HFFc6 (cell line): Measurements from ENCODE around the gene MRPL44. TPM values are rescaled to one million over a fixed set of nuclear protein-coding genes. Genes with fewer than 3 reads are reported as not detected.

Source experiments
- DNase-seq: peaks from one replicate; pipeline ENCODE4 v3.0.0-alpha.2; 2018
- H3K27ac Mint-ChIP-seq: 2 replicates; pipeline ENCODE4 v1.8.0; 2020; ENCODE audit warnings: mild to moderate bottlenecking, mixed read lengths
- H3K27me3 Mint-ChIP-seq: 2 replicates; pipeline ENCODE4 v1.8.0; 2021; ENCODE audit warnings: mild to moderate bottlenecking, moderate library complexity, mixed read lengths; ENCODE audit not compliant: insufficient read depth
- H3K36me3 Mint-ChIP-seq: 2 replicates; pipeline ENCODE4 v1.8.0; 2021; ENCODE audit warnings: low read depth, mixed read lengths
- H3K4me1 Mint-ChIP-seq: 2 replicates; pipeline ENCODE4 v1.8.0; 2020; ENCODE audit warnings: low read depth, mixed read lengths
- H3K4me3 Mint-ChIP-seq: 2 replicates; pipeline ENCODE4 v1.8.0; 2020; ENCODE audit warnings: mild to moderate bottlenecking, moderate library complexity, mixed read lengths
- H3K9me3 Mint-ChIP-seq: 2 replicates; pipeline ENCODE4 v1.8.0; 2020; ENCODE audit warnings: mild to moderate bottlenecking, mixed read lengths
- total RNA-seq, 6 experiments: library from RNA; stranded (reverse); fragmentation: NEBNext Ultra II Directional; extraction: Animal tissue kit (Norgen Biotek cat#: 25700); gene quantifications; 2 replicates in 1 of 6; 3 replicates in 5 of 6; pipeline ENCODE4 v1.2.3, GENCODE V29; 2021
- TF ChIP-seq, protein P1 (sequence below): fragments of 200-600 bp; sonication (generic); IDR thresholded peaks from 2 replicates; pipeline ENCODE4 v1.5.0; 2021; ENCODE audit warnings: antibody characterized with exemption, mild to moderate bottlenecking

Gene MRPL44
- total RNA-seq, 6 experiments from 2014 or later, result 27.5 to 29.8 (median 28.6) TPM

DNA sequence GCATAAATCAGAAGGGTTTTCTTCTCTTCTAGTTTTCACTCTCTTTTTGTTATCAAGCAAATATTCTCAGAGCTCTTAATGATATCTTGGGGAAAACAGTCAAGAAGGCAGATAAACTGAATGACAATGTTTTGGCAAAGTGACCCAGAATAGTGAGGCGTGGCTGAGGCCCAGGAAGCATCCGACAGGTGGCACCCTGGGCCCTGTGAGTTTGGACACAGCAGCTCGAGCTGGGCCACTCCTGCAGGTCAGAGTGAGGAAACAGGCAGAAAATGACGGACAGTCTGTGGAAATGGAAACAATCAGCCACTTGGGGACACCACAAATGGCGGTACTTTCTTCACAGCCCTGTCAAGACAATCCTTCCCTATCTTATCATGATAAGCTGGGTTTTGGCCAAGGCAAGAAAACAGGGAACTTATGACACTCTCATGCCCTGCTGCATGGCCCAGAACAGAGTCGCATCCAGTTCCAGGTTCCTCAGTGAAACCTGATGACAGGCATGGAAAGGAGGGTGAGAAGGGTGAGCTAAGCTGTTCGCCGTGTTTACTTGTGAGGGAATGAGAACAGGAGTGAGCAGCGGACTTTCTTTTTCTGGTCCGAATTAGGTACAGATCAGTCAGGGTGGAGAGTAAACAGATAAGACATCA lies 32.1 kb downstream of the MRPL44 start:
- Mint-ChIP-seq H3K27me3 (peaks cover 2% of the 10 kb centered on the region; the same call in 1 of the 2 replicates), H3K4me3 (no peak overlapping the region), H3K27ac (no peak overlapping the region), H3K4me1 (peaks cover 7% of the 10 kb centered on the region), H3K9me3 (no peaks in the 10 kb centered on the region), H3K36me3 (peaks cover 5% of the 10 kb centered on the region)
- no peak for DNase-seq
- TF ChIP-seq, protein P1, sequence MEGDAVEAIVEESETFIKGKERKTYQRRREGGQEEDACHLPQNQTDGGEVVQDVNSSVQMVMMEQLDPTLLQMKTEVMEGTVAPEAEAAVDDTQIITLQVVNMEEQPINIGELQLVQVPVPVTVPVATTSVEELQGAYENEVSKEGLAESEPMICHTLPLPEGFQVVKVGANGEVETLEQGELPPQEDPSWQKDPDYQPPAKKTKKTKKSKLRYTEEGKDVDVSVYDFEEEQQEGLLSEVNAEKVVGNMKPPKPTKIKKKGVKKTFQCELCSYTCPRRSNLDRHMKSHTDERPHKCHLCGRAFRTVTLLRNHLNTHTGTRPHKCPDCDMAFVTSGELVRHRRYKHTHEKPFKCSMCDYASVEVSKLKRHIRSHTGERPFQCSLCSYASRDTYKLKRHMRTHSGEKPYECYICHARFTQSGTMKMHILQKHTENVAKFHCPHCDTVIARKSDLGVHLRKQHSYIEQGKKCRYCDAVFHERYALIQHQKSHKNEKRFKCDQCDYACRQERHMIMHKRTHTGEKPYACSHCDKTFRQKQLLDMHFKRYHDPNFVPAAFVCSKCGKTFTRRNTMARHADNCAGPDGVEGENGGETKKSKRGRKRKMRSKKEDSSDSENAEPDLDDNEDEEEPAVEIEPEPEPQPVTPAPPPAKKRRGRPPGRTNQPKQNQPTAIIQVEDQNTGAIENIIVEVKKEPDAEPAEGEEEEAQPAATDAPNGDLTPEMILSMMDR, result no peak

DNA sequence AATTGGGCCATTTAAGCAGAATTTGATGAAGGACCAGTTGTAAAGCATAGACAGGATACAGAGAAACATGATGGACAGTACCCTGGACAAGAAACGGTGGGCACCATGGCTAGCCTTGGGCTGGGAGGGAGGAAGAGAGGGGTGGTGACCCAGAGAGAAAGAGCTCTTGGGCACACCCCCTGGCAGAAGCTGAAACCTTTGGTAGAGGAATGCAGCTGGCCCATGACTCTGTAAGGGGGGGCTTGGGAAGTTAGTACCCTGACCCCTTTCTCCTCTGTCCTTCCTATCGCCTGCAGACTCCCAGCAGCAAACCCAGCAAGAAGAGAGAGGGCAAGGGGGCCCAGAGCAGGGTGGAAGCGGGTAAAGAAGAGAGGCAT lies 32.6 kb downstream of the MRPL44 start:
- H3K36me3 Mint-ChIP-seq, result 0 out of 2 replicates have a peak, but pooled peaks cover under 1% of the 10 kb centered on the region
- DNase-seq, result no peak
- TF ChIP-seq, protein P1, result no peak
- H3K27ac Mint-ChIP-seq, result no peak overlapping the region
- no peaks in the 10 kb centered on the region for H3K9me3 Mint-ChIP-seq
- H3K27me3 Mint-ChIP-seq, result peaks cover 2% of the 10 kb centered on the region; the same call in 1 of the 2 replicates
- H3K4me3 Mint-ChIP-seq, result no peak overlapping the region
- peaks cover 10% of the 10 kb centered on the region for H3K4me1 Mint-ChIP-seq

DNA sequence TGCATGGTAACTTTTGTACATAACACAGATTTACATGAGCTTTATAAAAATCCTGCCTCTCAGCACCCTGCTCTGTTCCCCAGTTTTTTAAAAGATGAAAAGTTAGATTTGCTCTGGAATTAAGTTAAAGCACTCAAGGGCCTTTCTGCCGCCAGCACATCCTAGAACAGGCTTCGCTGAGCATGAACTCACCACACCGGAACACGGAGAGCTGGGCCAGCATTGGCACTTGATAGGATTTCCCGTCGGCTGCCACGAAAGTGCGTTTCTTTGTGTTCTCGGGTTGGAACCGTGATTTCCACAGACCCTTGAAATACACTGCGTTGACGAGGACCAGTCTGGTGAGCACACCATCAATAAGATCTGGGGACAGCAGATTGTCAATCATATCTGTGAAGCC lies 34.3 kb downstream of the MRPL44 start:
- Mint-ChIP-seq H3K27ac (no peak overlapping the region), H3K36me3 (peaks cover 16% of the 10 kb centered on the region), H3K4me1 (peaks cover 20% of the 10 kb centered on the region), H3K27me3 (peaks cover 2% of the 10 kb centered on the region; the same call in 1 of the 2 replicates), H3K4me3 (no peak overlapping the region), H3K9me3 (no peaks in the 10 kb centered on the region)
- TF ChIP-seq, protein P1, result no peak
- DNase-seq, result no peak

DNA sequence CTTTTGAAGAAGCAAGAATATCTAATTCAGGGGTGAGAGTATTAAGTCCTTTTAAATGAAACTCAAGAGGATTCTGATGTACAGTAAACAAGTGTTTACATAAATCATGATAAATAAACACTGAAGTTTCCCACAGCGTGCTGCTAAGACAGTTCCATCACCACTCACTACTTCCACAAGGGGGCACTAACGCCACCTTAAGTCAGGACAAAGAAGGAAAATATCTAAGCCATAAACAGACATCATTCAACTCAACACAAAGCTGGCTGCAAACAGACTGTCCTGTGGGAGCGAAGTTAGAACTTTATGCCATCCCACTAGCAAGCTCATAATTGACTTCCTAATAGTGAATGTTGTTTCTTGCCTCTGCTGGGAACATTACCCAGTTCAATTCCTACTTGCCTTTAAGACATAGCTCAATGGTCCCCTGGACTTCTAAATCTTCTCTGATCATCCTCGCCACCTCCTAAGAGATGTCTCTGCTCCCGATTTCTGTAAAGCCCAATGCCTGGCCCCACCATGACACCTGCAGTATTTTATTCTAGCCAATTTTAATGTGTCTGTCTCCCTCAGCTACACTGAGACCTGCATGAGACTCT lies 36.5 kb downstream of the MRPL44 start:
- peaks cover 2% of the 10 kb centered on the region; the same call in 1 of the 2 replicates for H3K27me3 Mint-ChIP-seq
- H3K4me1 Mint-ChIP-seq, result peaks cover 36% of the 10 kb centered on the region
- H3K9me3 Mint-ChIP-seq, result no peaks in the 10 kb centered on the region
- DNase-seq, result peak; percentile 66
- H3K27ac Mint-ChIP-seq, result peak overlapping the region; percentile 27; the same call in 1 of the 2 replicates
- H3K36me3 Mint-ChIP-seq, result peaks cover 30% of the 10 kb centered on the region
- no peak overlapping the region for H3K4me3 Mint-ChIP-seq
- TF ChIP-seq, protein P1, result peak; percentile 92

DNA sequence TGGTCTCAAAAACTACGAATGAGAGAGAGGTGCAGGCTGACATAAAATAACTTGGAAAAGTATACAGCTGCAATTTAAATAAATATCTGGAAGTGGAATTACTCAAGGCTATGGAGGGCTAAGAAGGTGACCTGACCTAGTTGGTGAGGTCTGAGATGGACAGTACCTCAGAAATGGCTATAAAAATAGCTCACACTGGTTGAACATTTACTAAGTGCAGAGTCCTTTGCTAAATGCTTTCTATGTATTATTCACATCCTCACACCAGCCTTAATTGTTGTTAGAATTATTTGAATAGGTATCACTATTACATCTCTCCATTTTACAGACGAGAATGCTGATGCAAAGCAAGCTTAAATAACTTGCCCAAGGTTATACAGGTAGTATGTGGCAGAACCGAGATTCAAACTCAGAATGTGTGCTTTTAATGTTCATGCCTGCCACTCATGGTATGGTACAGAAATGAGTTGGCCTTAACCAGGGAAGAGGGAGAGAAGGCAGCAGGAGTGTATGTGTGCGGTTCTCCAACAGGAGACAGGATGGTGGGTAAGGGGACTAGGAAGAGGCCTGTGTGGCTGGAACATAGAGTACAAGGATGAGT lies 37.4 kb downstream of the MRPL44 start:
- Mint-ChIP-seq H3K4me3 (no peak overlapping the region), H3K4me1 (peaks cover 39% of the 10 kb centered on the region), H3K27me3 (peaks cover 2% of the 10 kb centered on the region; the same call in 1 of the 2 replicates), H3K27ac (no peak overlapping the region), H3K36me3 (peaks cover 30% of the 10 kb centered on the region), H3K9me3 (no peaks in the 10 kb centered on the region)
- TF ChIP-seq, protein P1, result no peak
- DNase-seq, result no peak
